ENCODE results near the gene ARID5B.

ARID5B gene

DNA sequence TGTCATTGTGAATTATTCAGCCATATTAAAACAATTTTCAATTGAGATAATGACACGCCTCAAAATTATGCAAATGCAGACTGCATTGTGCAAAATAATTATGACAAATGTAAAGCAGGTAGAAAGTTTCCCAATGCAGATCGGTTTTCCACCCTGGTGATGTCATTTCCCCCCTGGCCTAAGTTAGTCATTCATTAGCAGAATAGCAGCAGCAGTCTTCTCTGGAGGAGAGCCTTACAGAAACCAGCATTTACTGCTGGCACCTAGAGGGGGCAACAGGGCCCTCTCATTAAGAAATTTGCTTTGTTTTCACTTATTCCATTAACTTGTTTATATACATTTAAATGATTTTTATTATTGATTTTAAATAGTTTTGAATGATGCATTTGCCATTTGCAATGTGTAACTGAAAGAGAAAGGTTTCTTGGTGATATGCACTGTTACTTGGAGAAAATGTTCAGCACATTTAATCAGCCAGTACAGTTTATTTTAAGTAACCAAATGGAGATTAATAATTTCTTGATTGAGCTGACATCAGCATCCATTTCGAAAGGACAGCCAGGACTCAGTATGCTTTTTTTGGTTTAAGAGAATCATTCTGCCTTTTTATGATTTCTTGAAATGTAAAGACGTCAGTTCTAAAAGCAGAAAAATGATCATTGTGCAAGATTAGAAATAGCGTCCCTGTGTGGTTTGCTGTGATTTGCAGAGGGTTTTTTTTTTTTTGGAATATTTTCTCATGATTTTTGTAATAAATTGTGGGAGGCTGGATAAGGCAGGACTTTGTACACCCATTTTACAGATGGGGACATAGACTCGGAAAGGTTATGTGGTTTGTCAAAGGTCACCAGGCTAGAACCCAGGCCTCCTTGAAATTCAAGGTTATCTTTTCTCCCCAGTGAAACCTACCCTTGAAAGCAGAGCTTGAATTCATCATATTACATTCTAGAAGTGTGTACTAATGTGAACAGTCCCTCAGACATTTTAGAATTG lies 3.5 kb downstream of the ARID5B start:
- peak in 1 of 2 donors; percentile 76 for DNase-seq (ENCODE audit: low read depth in 1 of 2, low spot score in 1 of 2)

- no peak for DNase-seq (ENCODE audit: low read depth in 1 of 2, low spot score in 1 of 2)
Measured at GRCh38 chr10:61905837-61906561, 4.5 kb downstream of the ARID5B start.

GRCh38 chr10:61906562-61906901 lies 5.0 kb downstream of the ARID5B start:
- no peak for DNase-seq (ENCODE audit: low read depth in 1 of 2, low spot score in 1 of 2)

DNA sequence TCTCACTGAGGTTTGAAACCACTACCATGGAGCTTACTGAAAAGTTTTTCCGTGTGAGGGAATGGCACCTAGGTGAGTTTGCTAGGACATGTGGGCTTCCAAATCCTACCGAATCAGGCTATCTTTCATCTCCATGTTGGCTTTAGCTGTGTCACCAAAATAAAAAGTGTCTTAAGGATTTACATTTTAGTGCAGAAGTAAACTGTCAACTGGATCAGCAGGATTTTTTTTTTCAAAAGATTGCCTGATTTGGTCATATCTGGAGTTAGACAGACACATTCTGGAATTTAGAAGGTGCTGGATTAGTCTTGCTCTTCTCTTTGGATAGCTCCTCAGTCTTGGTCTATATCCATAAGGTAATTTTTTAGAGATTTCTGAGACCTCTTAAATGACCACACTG lies 5.5 kb downstream of the ARID5B start:
- DNase-seq (ENCODE audit: low read depth in 1 of 2, low spot score in 1 of 2), result no peak

DNA sequence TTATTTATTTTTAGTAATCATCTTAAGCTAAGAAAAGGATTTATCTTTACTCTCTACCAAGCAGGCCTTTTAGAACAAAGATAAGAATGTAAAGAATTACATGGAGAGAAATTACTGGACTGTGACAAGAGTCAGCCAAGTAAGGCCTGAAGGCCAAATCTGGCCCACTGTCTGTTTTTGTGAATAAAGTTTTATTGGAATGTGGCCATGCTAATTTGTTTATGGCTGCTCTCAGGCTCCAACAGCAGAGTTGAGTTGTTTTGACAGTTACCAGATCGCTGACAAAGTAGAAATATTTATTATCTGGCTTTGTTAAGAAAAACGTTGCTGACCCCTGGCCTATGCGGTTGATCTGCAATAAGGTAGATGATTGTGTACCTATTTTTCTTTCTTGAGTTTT lies 6.1 kb downstream of the ARID5B start:
- DNase-seq (ENCODE audit: low read depth in 1 of 2, low spot score in 1 of 2), result no peak

GRCh38 chr10:61910226-61910805 lies 8.8 kb downstream of the ARID5B start:
- no peak for DNase-seq (ENCODE audit: low read depth in 1 of 2, low spot score in 1 of 2)

GRCh38 chr10:61910894-61911293 lies 9.4 kb downstream of the ARID5B start:
- DNase-seq (ENCODE audit: low read depth in 1 of 2, low spot score in 1 of 2), result no peak

- DNase-seq (ENCODE audit: low read depth in 1 of 2, low spot score in 1 of 2), result no peak
Measured at GRCh38 chr10:61911425-61911824, 9.9 kb downstream of the ARID5B start.

DNA sequence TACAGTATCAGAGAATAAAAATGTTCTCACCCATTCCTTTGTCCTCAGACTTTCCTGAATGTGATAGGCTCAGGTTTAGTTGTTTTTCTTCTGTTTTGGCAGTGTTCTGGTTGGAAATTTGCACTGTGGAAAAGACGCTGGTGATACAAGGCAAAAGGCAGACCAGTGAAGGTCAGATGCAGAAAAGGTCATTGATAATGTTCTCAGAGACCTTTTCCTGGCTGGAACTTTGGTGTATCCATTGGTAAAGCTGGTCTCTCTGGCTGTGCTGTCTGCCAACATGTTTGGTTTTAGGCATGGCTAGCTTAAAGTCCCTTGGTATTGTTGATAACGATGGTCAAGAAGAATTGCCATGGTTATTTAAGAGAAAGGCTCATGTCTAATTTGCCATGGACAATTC lies 11.5 kb downstream of the ARID5B start:
- DNase-seq (ENCODE audit: low read depth in 1 of 2, low spot score in 1 of 2), result no peak

DNA sequence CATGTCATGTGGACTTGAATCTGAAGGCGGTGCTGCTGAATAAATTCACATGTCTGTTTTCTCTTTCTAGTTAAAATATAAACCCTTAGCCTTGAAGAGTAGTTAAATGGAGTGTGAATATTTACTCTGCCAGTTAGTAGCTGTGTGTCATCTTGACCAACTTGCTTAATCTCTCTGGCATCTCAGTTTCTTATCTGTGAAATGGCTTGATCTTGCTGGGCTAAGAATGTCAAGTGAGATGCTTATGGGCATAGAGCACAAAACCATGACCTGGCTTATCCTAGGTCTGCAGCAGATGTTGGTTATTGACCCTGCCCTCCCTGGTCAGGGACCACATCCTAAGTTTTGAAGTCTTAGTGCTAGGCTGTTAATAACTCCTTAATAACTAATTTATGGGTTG lies 16.6 kb downstream of the ARID5B start:
- DNase-seq (ENCODE audit: low read depth in 1 of 2, low spot score in 1 of 2), result no peak

DNA sequence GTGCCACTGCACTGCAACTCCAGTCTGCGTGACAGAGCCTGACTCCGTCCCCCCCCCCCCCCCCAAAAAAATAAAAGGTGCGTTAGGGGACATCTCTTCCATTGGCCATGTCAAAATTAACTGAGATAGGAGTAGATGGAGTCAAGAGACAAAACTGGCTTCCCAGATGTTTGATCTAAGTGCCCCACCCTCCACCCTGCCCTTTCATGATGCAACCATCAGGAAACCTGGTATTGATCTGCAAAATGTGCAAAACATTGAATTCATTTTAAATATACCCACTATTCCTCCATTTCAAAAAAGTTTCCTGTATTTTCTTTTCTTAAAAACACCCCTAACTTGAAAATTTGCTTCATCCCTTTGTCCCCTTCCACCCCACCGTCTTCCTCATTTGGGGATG lies 17.5 kb downstream of the ARID5B start:
- no peak for DNase-seq (ENCODE audit: low read depth in 1 of 2, low spot score in 1 of 2)

- DNase-seq (ENCODE audit: low read depth in 1 of 2, low spot score in 1 of 2), result no peak
Measured at GRCh38 chr10:61919646-61920215, 18.2 kb downstream of the ARID5B start.

DNA sequence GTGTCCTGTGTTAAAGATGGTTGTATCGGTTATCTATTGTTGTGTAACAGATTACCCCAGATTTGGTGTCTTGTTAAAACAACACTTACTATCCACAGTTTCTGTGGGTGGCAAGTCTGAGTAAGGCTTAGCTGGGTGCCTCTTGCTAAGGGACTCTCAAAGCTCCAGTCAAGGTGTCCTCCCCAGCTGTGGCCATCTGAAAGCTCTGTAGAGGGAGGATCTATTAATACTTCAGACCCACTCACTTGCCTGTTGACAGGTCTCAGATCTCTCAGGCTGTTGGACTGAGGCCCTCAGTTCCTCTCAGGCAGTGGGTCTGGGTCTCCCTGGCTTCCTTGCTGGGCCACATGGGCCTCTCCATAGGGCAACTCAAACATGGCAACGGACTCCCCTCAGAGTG lies 19.6 kb downstream of the ARID5B start:
- DNase-seq (ENCODE audit: low read depth in 1 of 2, low spot score in 1 of 2), result no peak

- DNase-seq (ENCODE audit: low read depth in 1 of 2, low spot score in 1 of 2), result no peak
Measured at GRCh38 chr10:61923210-61923949, 21.9 kb downstream of the ARID5B start.

- no peak for DNase-seq (ENCODE audit: low read depth in 1 of 2, low spot score in 1 of 2)
Measured at GRCh38 chr10:61923950-61924274, 22.4 kb downstream of the ARID5B start.

DNA sequence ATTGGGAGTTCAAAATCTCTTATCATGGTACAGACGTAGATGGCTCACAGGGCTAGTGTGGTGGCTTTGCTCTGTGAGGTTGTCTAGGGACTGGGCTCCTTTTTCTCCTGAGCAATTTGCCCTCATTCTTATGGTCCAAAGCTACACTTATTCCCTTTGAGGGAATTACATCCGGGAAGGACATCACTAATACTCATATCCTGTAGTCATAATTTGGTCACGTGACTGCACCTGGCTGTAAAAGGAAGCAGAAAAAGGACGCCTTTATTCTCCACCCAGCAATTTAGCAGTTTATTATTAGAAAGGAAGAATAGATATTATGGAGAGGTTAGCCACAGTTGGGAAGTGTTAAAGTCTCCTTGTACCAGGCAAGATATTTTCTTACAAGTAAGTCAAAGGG lies 28.1 kb downstream of the ARID5B start:
- DNase-seq (ENCODE audit: low read depth in 1 of 2, low spot score in 1 of 2), result no peak

- no peak for DNase-seq (ENCODE audit: low read depth in 1 of 2, low spot score in 1 of 2)
Measured at GRCh38 chr10:61931620-61932332, 30.3 kb downstream of the ARID5B start.

DNA sequence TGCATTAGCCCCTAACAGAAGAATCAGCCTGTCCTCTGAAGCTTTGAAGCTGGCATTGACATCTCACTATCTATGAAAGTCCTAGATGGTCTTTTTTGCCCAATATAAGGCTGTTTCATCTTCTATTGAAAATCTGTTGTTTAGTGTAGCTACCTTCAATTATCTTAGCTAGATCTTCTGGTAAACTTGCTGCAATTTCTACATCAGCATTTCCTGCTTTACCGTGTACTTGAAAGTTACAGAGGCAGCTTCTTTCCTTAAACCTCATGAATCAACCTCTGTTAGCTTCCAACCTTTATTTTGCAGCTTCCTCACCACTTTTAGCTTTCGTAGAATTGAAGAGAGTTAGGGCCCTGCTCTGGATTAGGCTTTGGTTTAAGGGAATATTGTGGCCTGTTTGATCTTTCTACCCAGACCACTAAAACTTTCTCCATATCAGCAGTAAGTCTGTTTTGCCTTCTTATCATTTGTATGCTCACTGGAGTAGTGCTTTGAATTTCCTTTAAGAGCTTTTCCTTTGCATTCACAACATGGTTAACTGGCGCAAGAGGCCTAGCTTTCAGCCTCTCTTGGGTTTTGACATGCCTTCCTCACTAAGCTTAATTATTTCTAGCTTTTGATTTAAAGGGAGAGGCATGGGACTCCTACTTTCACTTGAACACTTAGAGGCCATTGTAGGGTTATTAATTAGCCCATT lies 32.5 kb downstream of the ARID5B start:
- no peak for DNase-seq (ENCODE audit: low read depth in 1 of 2, low spot score in 1 of 2)

DNA sequence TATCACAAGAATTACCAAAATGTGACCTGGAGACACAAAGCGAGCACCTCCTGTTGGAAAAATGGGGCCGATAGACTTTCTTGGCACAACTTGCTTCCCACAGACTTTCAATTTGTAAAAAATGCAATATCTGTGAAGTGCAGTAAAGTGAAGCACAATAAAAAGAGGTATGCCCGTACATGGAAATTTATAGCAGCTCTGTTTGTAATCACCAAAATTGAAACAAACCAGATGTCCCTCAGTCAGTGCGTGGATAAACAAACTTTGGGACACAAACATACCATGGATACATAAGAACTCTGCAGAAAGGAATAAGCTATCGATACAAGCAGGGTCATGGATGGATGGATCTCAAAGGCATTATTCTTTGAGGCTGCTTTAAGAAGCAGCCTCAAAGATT lies 33.6 kb downstream of the ARID5B start:
- DNase-seq (ENCODE audit: low read depth in 1 of 2, low spot score in 1 of 2), result no peak

- no peak for DNase-seq (ENCODE audit: low read depth in 1 of 2, low spot score in 1 of 2)
Measured at GRCh38 chr10:61936770-61937169, 35.3 kb downstream of the ARID5B start.

Measured in activated CD4-positive, alpha-beta T cell treated with anti-CD3 and anti-CD28 coated beads, Interleukin-2, amount 50 U/mL, for 24 hours (primary cell).